HL-60 (cell line): ENCODE results near the gene RBM4.

Source experiments
- DNase-seq, 2 experiments: peaks; one replicate each; pipeline ENCODE4 v3.0.0-alpha.2; 2010 to 2020; ENCODE audit warnings: low read depth in 1 of 2, low spot score in 1 of 2
- H3K27ac ChIP-seq: fragments of 250-450 bp; sonication (Bioruptor Pico); replicated peaks from 2 replicates; pipeline ENCODE4 v1.5.1; 2020; ENCODE audit warnings: mild to moderate bottlenecking, moderate library complexity
- H3K27me3 ChIP-seq: fragments of 250-450 bp; sonication (Bioruptor Pico); 2 replicates; pipeline ENCODE4 v1.5.1; 2021; ENCODE audit warnings: mild to moderate bottlenecking, moderate library complexity; ENCODE audit not compliant: insufficient read depth, poor library complexity, severe bottlenecking
- H3K4me3 ChIP-seq: replicated peaks from 2 replicates; pipeline ENCODE4 v1.5.1; 2011; ENCODE audit warnings: mild to moderate bottlenecking, control low read depth, low read length; ENCODE audit not compliant: insufficient read depth
- CTCF ChIP-seq: IDR thresholded peaks from one replicate; pipeline ENCODE4 v1.5.1; 2011; ENCODE audit warnings: low read length, control low read depth, inconsistent platforms; ENCODE audit not compliant: insufficient read depth
- GABPA ChIP-seq: IDR thresholded peaks from 2 replicates; pipeline ENCODE4 v1.6.1; 2012; ENCODE audit warnings: low read depth
- POLR2AphosphoS5 ChIP-seq: IDR thresholded peaks from 2 replicates; pipeline ENCODE4 v1.6.1; 2012; ENCODE audit warnings: low read depth
- REST ChIP-seq: IDR thresholded peaks from 2 replicates; pipeline ENCODE4 v1.6.1; 2012; ENCODE audit warnings: low read depth; ENCODE audit not compliant: insufficient replicate concordance
- SPI1 ChIP-seq: IDR thresholded peaks from 2 replicates; pipeline ENCODE4 v1.6.1; 2012; ENCODE audit warnings: low read depth, mild to moderate bottlenecking, borderline replicate concordance

RBM4 gene

GRCh38 chr11:66687831-66688281, 49.4 kb downstream of the RBM4 start:
- Histone ChIP-seq H3K27ac (no peak overlapping the region), H3K27me3 (no peaks in the 10 kb centered on the region), H3K4me3 (no peak overlapping the region)
- DNase-seq: no peak
- TF ChIP-seq SPI1 (no peak), GABPA (no peak), REST (no peak), CTCF (no peak), POLR2AphosphoS5 (no peak)

- H3K27me3 ChIP-seq: no peaks in the 10 kb centered on the region
- TF ChIP-seq REST (no peak), SPI1 (no peak), POLR2AphosphoS5 (no peak), GABPA (no peak), CTCF (no peak)
- no peak overlapping the region for H3K27ac ChIP-seq
- DNase-seq: no peak
- no peak overlapping the region for H3K4me3 ChIP-seq
These were observed 50.3 kb downstream of the RBM4 start for GRCh38 chr11:66688561-66689534.

GRCh38 chr11:66689661-66690590, 51.4 kb downstream of the RBM4 start:
- no peak overlapping the region for H3K4me3 ChIP-seq
- TF ChIP-seq SPI1: no peak
- H3K27ac ChIP-seq: no peak overlapping the region
- H3K27me3 ChIP-seq: no peaks in the 10 kb centered on the region
- DNase-seq: no peak
